IMR-90 (cell line): ENCODE data around the gene WSB1.

ENCODE experiments used
- BHLHE40 ChIP-seq: fragments of 150-350 bp; IDR thresholded peaks from 2 replicates; pipeline ENCODE4 v1.6.1; 2016; ENCODE audit warnings: mild to moderate bottlenecking, low read depth, low read length
- CEBPB ChIP-seq: IDR thresholded peaks from 2 replicates; pipeline ENCODE4 v1.6.1; 2012; ENCODE audit warnings: low read depth, low read length, improper control_type of control experiment
- CHD1 ChIP-seq: IDR thresholded peaks from 2 replicates; pipeline ENCODE4 v1.6.1; 2012; ENCODE audit warnings: low read depth, low read length, improper control_type of control experiment
- MAFK ChIP-seq: IDR thresholded peaks from 2 replicates; pipeline ENCODE4 v1.6.1; 2012; ENCODE audit warnings: low read depth, low read length, improper control_type of control experiment
- POLR2A ChIP-seq: IDR thresholded peaks from 2 replicates; pipeline ENCODE4 v1.6.1; 2012; ENCODE audit warnings: mild to moderate bottlenecking, low read depth, low read length
- RAD21 ChIP-seq: IDR thresholded peaks from 2 replicates; pipeline ENCODE4 v1.6.1; 2012; ENCODE audit warnings: low read length, improper control_type of control experiment
- RCOR1 ChIP-seq: IDR thresholded peaks from 2 replicates; pipeline ENCODE4 v1.6.1; 2012; ENCODE audit warnings: mild to moderate bottlenecking, low read length, improper control_type of control experiment; ENCODE audit not compliant: insufficient replicate concordance
- RFX5 ChIP-seq: IDR thresholded peaks from 2 replicates; pipeline ENCODE4 v1.8.0; 2012; ENCODE audit warnings: low read depth, mild to moderate bottlenecking, low read length, moderate library complexity
- TF ChIP-seq, protein P1 (sequence below): conservative IDR thresholded peaks from 2 replicates; pipeline ENCODE4 v1.5.1; 2012; ENCODE audit warnings: mild to moderate bottlenecking, low read depth, low read length, improper control_type of control experiment

DNA sequence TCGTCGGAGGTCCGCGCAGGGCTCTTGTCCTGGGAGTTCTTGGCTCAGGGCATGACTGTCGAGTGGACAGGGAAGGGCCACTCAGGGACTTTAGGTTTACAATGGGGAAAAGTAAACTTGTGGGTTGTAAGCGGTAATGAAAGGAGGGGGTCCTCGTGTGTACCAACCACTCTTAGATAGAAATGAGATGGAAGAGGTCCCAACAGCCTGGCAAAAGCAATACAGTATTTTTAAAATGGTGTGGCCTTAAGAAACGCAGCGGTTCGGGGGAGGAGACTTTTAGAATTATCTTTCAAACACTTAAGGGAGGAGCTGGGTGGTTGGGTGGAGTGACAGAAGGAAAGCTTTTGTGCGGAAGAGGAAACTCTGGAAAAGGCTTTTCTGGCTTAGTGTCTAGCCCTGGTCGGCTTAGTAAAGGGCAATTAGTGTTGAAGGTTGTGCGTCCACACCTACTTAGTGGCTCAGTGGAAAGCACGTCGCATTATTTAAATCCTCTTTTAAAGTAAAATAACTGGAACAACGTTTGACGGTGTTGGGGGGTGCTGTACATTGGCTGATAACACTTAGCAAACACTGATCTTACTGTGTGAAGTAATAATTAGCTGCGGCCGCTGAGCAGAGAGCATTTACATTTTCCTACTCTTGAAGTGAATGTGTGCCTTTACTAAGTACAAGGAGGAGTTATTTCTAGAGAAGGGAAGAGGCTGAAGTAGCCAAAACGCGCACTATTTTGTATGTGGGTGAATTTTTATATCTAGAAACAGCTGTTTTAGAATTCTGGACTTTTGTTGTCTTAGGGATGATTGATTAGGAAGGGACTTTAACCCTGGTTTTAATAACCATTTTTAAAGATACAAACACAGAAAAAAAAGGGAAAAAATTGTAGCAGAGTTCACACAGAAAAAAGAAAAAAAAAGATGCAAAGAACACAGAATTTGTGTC is 1.0 kb downstream of the WSB1 start:
- TF ChIP-seq, protein P1, sequence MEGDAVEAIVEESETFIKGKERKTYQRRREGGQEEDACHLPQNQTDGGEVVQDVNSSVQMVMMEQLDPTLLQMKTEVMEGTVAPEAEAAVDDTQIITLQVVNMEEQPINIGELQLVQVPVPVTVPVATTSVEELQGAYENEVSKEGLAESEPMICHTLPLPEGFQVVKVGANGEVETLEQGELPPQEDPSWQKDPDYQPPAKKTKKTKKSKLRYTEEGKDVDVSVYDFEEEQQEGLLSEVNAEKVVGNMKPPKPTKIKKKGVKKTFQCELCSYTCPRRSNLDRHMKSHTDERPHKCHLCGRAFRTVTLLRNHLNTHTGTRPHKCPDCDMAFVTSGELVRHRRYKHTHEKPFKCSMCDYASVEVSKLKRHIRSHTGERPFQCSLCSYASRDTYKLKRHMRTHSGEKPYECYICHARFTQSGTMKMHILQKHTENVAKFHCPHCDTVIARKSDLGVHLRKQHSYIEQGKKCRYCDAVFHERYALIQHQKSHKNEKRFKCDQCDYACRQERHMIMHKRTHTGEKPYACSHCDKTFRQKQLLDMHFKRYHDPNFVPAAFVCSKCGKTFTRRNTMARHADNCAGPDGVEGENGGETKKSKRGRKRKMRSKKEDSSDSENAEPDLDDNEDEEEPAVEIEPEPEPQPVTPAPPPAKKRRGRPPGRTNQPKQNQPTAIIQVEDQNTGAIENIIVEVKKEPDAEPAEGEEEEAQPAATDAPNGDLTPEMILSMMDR, result no peak
- TF ChIP-seq RFX5, result no peak
- TF ChIP-seq POLR2A, result peak; percentile 1; the same call in 1 of the 2 replicates
- no peak for TF ChIP-seq CHD1
- no peak for TF ChIP-seq BHLHE40
- TF ChIP-seq MAFK, result no peak
- no peak for TF ChIP-seq RCOR1
- TF ChIP-seq RAD21, result 0 out of 2 replicates have a peak, but pooled peaks have one; percentile 15
- no peak for TF ChIP-seq CEBPB
